Endodermal cell (in vitro differentiated cells): ENCODE results near the gene ADAMTS13. TPM values are rescaled to one million over a fixed set of nuclear protein-coding genes. Genes with fewer than 3 reads are reported as not detected.

Source experiments
- DNase-seq: peaks from one replicate; pipeline ENCODE4 v3.0.0-alpha.2; 2017
- H3K27ac ChIP-seq: 2 replicates; pipeline ENCODE4 v1.5.1; 2013; ENCODE audit warnings: mild to moderate bottlenecking, low read depth, low read length, moderate library complexity
- H3K27me3 ChIP-seq: 2 replicates; pipeline ENCODE4 v1.6.1; 2013; ENCODE audit warnings: mild to moderate bottlenecking, low read length, moderate library complexity; ENCODE audit not compliant: insufficient read depth, control insufficient read depth, poor library complexity, severe bottlenecking
- H3K36me3 ChIP-seq: 2 replicates; pipeline ENCODE4 v1.7.0; 2013; ENCODE audit warnings: mild to moderate bottlenecking, low read length, moderate library complexity; ENCODE audit not compliant: control insufficient read depth, insufficient read depth
- H3K4me1 ChIP-seq: one replicate; pipeline ENCODE4 v1.7.0; 2013; ENCODE audit warnings: low read length; ENCODE audit not compliant: control insufficient read depth, insufficient read depth
- H3K4me3 ChIP-seq: 2 replicates; pipeline ENCODE4 v1.5.1; 2013; ENCODE audit warnings: mild to moderate bottlenecking, low read length, moderate library complexity
- H3K9ac ChIP-seq: 2 replicates; pipeline ENCODE4 v1.6.1; 2013; ENCODE audit warnings: mild to moderate bottlenecking, low read length, moderate library complexity; ENCODE audit not compliant: poor library complexity, severe bottlenecking; ENCODE audit errors: extremely low read depth
- H3K9me3 ChIP-seq: 2 replicates; pipeline ENCODE4 v1.6.1; 2013; ENCODE audit warnings: mild to moderate bottlenecking, low read length, moderate library complexity; ENCODE audit not compliant: control insufficient read depth
- H3K27ac Mint-ChIP-seq: 2 replicates; pipeline ENCODE4 v1.8.0; 2020; ENCODE audit warnings: mixed read lengths
- H3K27me3 Mint-ChIP-seq: 2 replicates; pipeline ENCODE4 v1.8.0; 2021; ENCODE audit warnings: mild to moderate bottlenecking, mixed read lengths; ENCODE audit not compliant: insufficient read depth
- H3K36me3 Mint-ChIP-seq: 2 replicates; pipeline ENCODE4 v1.8.0; 2020; ENCODE audit warnings: low read depth, mixed read lengths
- H3K4me1 Mint-ChIP-seq: 2 replicates; pipeline ENCODE4 v1.8.0; 2020; ENCODE audit warnings: mixed read lengths
- H3K4me3 Mint-ChIP-seq: 2 replicates; pipeline ENCODE4 v1.8.0; 2020; ENCODE audit warnings: mild to moderate bottlenecking, moderate library complexity, mixed read lengths
- H3K9me3 Mint-ChIP-seq: 2 replicates; pipeline ENCODE4 v1.8.0; 2020; ENCODE audit warnings: mild to moderate bottlenecking, mixed read lengths
- WGBS, 2 experiments: methylation state at CpG; one replicate each; pipeline versions ENCODE4 v1.1.5 to v1.1.7; 2013; ENCODE audit warnings: missing lambda C conversion rate in 2 of 2, mixed read lengths in 1 of 2; ENCODE audit not compliant: insufficient coverage in 1 of 2, insufficient read length in 1 of 2; 5-methylcytosine and 5-hydroxymethylcytosine counted together
- total RNA-seq, 2 donors: library from RNA; stranded (reverse); fragmentation: NEBNext Ultra II Directional in 1 of 2; extraction: Animal tissue kit (Norgen Biotek cat#: 25700) in 1 of 2; gene quantifications; 2 replicates in 1 of 2; 3 replicates in 1 of 2; pipeline ENCODE4 v1.2.1, GENCODE V29; 2021
- TF ChIP-seq, protein P1 (sequence below): fragments of 200-600 bp; sonication (generic); conservative IDR thresholded peaks from 2 replicates; pipeline ENCODE4 v1.5.0; 2021; ENCODE audit warnings: antibody characterized with exemption, mild to moderate bottlenecking

Gene ADAMTS13
- total RNA-seq, 2 donors from 2014 or later = 13.5 to 21.7 TPM

DNA sequence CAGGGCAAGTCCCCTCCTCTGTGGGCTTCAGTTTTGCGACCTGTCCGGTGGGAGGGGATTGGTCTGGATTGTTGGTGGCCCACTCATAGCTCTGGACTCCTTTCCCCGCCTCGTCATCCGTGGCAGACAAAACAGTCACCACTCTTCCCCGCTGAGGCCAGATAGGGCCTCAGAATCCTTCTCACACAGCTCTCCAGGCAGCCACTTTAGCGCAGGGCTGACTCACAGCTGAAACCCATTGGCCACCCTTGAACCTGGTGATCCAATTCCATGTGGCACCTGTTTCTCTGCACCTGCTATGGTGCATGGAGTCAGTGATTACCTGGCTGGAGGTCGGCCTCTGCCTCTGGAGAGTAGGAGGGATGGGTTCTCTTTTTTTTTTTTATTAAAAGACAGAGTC lies 21.8 kb downstream of the ADAMTS13 start:
- no peak for DNase-seq
- H3K27ac ChIP-seq = no peak overlapping the region
- no peak overlapping the region for H3K4me3 ChIP-seq
- H3K36me3 ChIP-seq = no peaks in the 10 kb centered on the region
- Mint-ChIP-seq H3K27ac (no peak overlapping the region), H3K4me3 (no peak overlapping the region), H3K36me3 (no peaks in the 10 kb centered on the region), H3K27me3 (no peaks in the 10 kb centered on the region), H3K4me1 (no peaks in the 10 kb centered on the region), H3K9me3 (no peaks in the 10 kb centered on the region)
- no peak overlapping the region for H3K9ac ChIP-seq
- H3K9me3 ChIP-seq = no peaks in the 10 kb centered on the region
- TF ChIP-seq, protein P1, sequence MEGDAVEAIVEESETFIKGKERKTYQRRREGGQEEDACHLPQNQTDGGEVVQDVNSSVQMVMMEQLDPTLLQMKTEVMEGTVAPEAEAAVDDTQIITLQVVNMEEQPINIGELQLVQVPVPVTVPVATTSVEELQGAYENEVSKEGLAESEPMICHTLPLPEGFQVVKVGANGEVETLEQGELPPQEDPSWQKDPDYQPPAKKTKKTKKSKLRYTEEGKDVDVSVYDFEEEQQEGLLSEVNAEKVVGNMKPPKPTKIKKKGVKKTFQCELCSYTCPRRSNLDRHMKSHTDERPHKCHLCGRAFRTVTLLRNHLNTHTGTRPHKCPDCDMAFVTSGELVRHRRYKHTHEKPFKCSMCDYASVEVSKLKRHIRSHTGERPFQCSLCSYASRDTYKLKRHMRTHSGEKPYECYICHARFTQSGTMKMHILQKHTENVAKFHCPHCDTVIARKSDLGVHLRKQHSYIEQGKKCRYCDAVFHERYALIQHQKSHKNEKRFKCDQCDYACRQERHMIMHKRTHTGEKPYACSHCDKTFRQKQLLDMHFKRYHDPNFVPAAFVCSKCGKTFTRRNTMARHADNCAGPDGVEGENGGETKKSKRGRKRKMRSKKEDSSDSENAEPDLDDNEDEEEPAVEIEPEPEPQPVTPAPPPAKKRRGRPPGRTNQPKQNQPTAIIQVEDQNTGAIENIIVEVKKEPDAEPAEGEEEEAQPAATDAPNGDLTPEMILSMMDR = no peak
- H3K4me1 ChIP-seq = no peaks in the 10 kb centered on the region
- no peaks in the 10 kb centered on the region for H3K27me3 ChIP-seq
- 83 to 89% methylated on average over 6 to 8 of the region's 8 CpGs for WGBS, 2 experiments

DNA sequence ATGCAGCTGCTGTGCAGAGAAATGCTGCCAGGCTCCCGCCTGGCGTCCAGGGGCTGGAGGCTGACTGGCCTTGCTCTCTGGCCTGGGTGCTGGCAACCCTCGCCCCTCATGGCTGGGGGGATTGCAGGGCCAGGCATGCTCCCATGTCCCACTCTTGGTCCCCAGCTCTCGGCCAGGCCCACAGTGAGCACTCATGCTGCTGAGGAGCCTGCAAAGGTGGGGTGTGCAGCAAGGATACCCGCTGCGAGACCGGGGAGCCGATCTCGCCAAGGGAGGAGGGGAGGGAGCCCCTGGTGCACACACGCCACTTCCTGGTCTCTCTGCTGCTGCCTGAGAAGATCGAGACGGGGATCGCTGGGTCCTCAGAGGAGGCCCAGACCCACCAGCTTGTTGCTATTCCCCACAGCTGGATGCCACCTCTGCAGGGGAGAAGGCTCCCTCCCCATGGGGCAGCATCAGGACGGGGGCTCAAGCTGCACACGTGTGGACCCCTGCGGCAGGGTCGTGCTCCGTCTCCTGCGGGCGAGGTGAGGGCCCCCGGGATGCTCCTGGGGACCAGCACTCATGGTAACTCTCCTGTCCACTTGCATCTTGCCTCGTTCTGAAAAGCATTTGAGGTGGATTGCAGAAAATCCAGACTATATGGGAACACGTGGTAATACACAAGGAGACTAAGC lies 23.3 kb downstream of the ADAMTS13 start:
- no peak for DNase-seq
- TF ChIP-seq, protein P1 = no peak
- Histone ChIP-seq H3K9ac (no peak overlapping the region), H3K4me1 (no peaks in the 10 kb centered on the region), H3K9me3 (no peaks in the 10 kb centered on the region), H3K4me3 (no peak overlapping the region), H3K36me3 (no peaks in the 10 kb centered on the region), H3K27ac (no peak overlapping the region), H3K27me3 (no peaks in the 10 kb centered on the region)
- Mint-ChIP-seq H3K4me1 (no peaks in the 10 kb centered on the region), H3K9me3 (no peaks in the 10 kb centered on the region), H3K27me3 (no peaks in the 10 kb centered on the region), H3K36me3 (no peaks in the 10 kb centered on the region), H3K27ac (no peak overlapping the region), H3K4me3 (no peak overlapping the region)
- WGBS, 2 experiments = 87 to 89% methylated on average over 21 to 23 of the region's 23 CpGs

DNA sequence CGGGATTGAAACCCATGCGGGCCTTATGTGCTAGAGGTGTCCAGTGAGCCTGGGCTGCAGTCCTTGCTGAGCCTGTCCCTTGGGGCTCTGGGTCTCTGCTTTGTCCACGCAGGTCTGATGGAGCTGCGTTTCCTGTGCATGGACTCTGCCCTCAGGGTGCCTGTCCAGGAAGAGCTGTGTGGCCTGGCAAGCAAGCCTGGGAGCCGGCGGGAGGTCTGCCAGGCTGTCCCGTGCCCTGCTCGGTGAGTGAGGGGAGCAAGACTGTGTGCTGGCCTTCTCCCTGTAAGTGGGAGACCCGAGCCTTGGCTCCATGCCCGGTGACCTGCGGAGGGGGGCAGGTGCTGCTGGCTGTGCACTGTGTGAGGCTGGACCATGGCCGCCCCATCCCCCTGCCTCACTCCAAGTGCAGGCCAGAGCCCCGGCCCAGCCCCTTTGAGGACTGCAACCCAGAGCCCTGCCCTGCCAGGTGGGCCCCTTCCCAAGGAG lies 26.4 kb downstream of the ADAMTS13 start:
- Histone ChIP-seq H3K9ac (no peak overlapping the region), H3K4me3 (no peak overlapping the region), H3K27ac (no peak overlapping the region), H3K9me3 (no peaks in the 10 kb centered on the region), H3K4me1 (no peaks in the 10 kb centered on the region), H3K36me3 (no peaks in the 10 kb centered on the region), H3K27me3 (no peaks in the 10 kb centered on the region)
- WGBS, 2 experiments = 89 to 98% methylated on average over 6 to 13 of the region's 13 CpGs
- H3K27ac Mint-ChIP-seq = no peak overlapping the region
- no peaks in the 10 kb centered on the region for H3K4me1 Mint-ChIP-seq
- H3K36me3 Mint-ChIP-seq = no peaks in the 10 kb centered on the region
- no peak overlapping the region for H3K4me3 Mint-ChIP-seq
- no peaks in the 10 kb centered on the region for H3K9me3 Mint-ChIP-seq
- H3K27me3 Mint-ChIP-seq = no peaks in the 10 kb centered on the region
- TF ChIP-seq, protein P1 = no peak
- DNase-seq = no peak
